ENCODE measurements around the gene INTS14.

DNA sequence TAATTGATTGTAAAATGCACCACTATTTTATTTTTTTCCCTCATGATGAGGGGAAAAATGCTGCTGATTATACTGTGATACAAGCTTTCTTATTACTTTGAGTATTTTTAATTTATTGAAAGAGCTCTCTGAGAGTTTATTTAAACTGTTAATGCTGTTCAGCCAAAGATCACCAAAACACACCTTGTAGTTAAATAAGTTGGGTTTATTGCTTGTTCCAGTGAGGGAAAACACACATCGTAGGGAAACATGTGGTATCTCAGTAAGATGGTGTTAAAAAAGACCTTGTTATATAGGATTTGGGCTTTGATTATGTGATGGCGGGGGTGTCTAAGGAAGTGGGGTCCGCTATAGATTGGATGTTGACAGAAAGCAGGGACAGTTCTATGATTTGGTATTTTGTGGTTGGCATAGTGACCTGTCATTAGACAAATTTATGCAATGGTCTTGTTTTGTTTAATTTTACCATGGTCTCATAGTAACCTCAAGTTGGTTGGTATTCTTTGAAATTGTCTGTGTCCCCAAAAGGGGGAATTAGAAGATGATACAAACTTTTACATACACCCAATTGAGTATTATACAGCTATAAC, 69.6 kb downstream of the INTS14 start:
- TF ChIP-seq, protein P1, sequence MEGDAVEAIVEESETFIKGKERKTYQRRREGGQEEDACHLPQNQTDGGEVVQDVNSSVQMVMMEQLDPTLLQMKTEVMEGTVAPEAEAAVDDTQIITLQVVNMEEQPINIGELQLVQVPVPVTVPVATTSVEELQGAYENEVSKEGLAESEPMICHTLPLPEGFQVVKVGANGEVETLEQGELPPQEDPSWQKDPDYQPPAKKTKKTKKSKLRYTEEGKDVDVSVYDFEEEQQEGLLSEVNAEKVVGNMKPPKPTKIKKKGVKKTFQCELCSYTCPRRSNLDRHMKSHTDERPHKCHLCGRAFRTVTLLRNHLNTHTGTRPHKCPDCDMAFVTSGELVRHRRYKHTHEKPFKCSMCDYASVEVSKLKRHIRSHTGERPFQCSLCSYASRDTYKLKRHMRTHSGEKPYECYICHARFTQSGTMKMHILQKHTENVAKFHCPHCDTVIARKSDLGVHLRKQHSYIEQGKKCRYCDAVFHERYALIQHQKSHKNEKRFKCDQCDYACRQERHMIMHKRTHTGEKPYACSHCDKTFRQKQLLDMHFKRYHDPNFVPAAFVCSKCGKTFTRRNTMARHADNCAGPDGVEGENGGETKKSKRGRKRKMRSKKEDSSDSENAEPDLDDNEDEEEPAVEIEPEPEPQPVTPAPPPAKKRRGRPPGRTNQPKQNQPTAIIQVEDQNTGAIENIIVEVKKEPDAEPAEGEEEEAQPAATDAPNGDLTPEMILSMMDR (IDR thresholded peaks at IDR 0.05), result no peak
- no peak for TF ChIP-seq NFE2L1 (CRISPR knock-in tag; IDR thresholded peaks at IDR 0.05)
- TF ChIP-seq ZNF138 (CRISPR knock-in tag; conservative IDR thresholded peaks at IDR 0.05), result no peak
- TF ChIP-seq ZNF396 (CRISPR knock-in tag; IDR thresholded peaks at IDR 0.05; ENCODE audit: borderline replicate concordance), result no peak
- TF ChIP-seq JUN (CRISPR knock-in tag; IDR thresholded peaks at IDR 0.05), result no peak
- no peak for TF ChIP-seq NR3C1 (CRISPR knock-in tag; conservative IDR thresholded peaks at IDR 0.05; ENCODE audit: low read depth)
- TF ChIP-seq, protein P2, sequence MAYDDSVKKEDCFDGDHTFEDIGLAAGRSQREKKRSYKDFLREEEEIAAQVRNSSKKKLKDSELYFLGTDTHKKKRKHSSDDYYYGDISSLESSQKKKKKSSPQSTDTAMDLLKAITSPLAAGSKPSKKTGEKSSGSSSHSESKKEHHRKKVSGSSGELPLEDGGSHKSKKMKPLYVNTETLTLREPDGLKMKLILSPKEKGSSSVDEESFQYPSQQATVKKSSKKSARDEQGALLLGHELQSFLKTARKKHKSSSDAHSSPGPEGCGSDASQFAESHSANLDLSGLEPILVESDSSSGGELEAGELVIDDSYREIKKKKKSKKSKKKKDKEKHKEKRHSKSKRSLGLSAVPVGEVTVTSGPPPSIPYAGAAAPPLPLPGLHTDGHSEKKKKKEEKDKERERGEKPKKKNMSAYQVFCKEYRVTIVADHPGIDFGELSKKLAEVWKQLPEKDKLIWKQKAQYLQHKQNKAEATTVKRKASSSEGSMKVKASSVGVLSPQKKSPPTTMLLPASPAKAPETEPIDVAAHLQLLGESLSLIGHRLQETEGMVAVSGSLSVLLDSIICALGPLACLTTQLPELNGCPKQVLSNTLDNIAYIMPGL (CRISPR knock-in tag; IDR thresholded peaks at IDR 0.05), result no peak
- TF ChIP-seq ETV6 (CRISPR knock-in tag; IDR thresholded peaks at IDR 0.05), result no peak
- TF ChIP-seq KAT7 (CRISPR knock-in tag; IDR thresholded peaks at IDR 0.05; ENCODE audit: borderline replicate concordance), result no peak
